ENCODE measurements around the gene PDE1A.

PDE1A gene

GRCh38 chr2:182426918-182427240 is at the start of gene PDE1A:
TSS of gene PDE1A (minus strand) at chr2:182427036.
- no peak for DNase-seq

GRCh38 chr2:182473635-182474034 is 46.8 kb upstream of the PDE1A start:
- no peak for DNase-seq

GRCh38 chr2:182463760-182464159 is 36.9 kb upstream of the PDE1A start:
- DNase-seq = no peak

- no peak for DNase-seq
Observed at GRCh38 chr2:182456784-182457183, 29.9 kb upstream of the PDE1A start.

GRCh38 chr2:182452456-182452990 is 25.7 kb upstream of the PDE1A start:
- no peak for DNase-seq

- DNase-seq = no peak
Observed at GRCh38 chr2:182448371-182448770, 21.5 kb upstream of the PDE1A start.

- no peak for DNase-seq
Observed at GRCh38 chr2:182447863-182448262, 21.0 kb upstream of the PDE1A start.

- no peak for DNase-seq
Observed at GRCh38 chr2:182447163-182447562, 20.3 kb upstream of the PDE1A start.

- no peak for DNase-seq
Observed at GRCh38 chr2:182446087-182446486, 19.3 kb upstream of the PDE1A start.

- no peak for DNase-seq
Observed at GRCh38 chr2:182445391-182445965, 18.6 kb upstream of the PDE1A start.

- no peak for DNase-seq
Observed at GRCh38 chr2:182444806-182445205, 18.0 kb upstream of the PDE1A start.

- DNase-seq = no peak
Observed at GRCh38 chr2:182444170-182444569, 17.3 kb upstream of the PDE1A start.

GRCh38 chr2:182436252-182436651 is 9.4 kb upstream of the PDE1A start:
- DNase-seq = no peak

GRCh38 chr2:182435754-182436153 is 8.9 kb upstream of the PDE1A start:
- DNase-seq = no peak

GRCh38 chr2:182432051-182432450 is 5.2 kb upstream of the PDE1A start:
- no peak for DNase-seq

- no peak for DNase-seq
Observed at GRCh38 chr2:182428476-182428875, 1.6 kb upstream of the PDE1A start.

GRCh38 chr2:182426082-182426917 is 536 bp downstream of the PDE1A start:
- no peak for DNase-seq

GRCh38 chr2:182422864-182423263 is 4.0 kb downstream of the PDE1A start:
- no peak for DNase-seq

- no peak for DNase-seq
Observed at GRCh38 chr2:182420669-182421068, 6.2 kb downstream of the PDE1A start.

- no peak for DNase-seq
Observed at GRCh38 chr2:182416861-182417260, 10.0 kb downstream of the PDE1A start.

GRCh38 chr2:182416191-182416590 is 10.6 kb downstream of the PDE1A start:
- no peak for DNase-seq

GRCh38 chr2:182415771-182416170 is 11.1 kb downstream of the PDE1A start:
- DNase-seq = no peak

GRCh38 chr2:182412858-182413257 is 14.0 kb downstream of the PDE1A start:
- no peak for DNase-seq

- no peak for DNase-seq
Observed at GRCh38 chr2:182410120-182410519, 16.7 kb downstream of the PDE1A start.

GRCh38 chr2:182406221-182406620 is 20.6 kb downstream of the PDE1A start:
- no peak for DNase-seq
